Liver (tissue), 9 donors: Measurements from ENCODE around the gene MAPKAPK3. TPM values are rescaled to one million over a fixed set of nuclear protein-coding genes. Genes with fewer than 3 reads are reported as not detected.

Experiments
- DNase-seq: peaks from one replicate; pipeline ENCODE4 v3.0.0-alpha.2; 2017; ENCODE audit warnings: low spot score
- H3K27ac ChIP-seq, 2 donors: one replicate each; pipeline ENCODE4 v1.7.0; 2013; ENCODE audit warnings: inconsistent platforms in 2 of 2, low read length in 2 of 2, control low read depth in 1 of 2, low read depth in 1 of 2, mild to moderate bottlenecking in 1 of 2
- H3K27me3 ChIP-seq, 4 donors: one replicate each; pipeline versions ENCODE4 v1.6.1 to v1.7.0; 2013; ENCODE audit warnings: low read length in 3 of 4, inconsistent platforms in 1 of 4, mild to moderate bottlenecking in 1 of 4, moderate library complexity in 1 of 4; ENCODE audit not compliant: control insufficient read depth in 4 of 4, insufficient read depth in 4 of 4
- H3K36me3 ChIP-seq, 4 donors: one replicate each; pipeline versions ENCODE4 v1.6.1 to v1.7.0; 2013; ENCODE audit warnings: low read length in 3 of 4, mild to moderate bottlenecking in 3 of 4, low read depth in 1 of 4, moderate library complexity in 1 of 4; ENCODE audit not compliant: control insufficient read depth in 4 of 4, insufficient read depth in 3 of 4
- H3K4me1 ChIP-seq, 4 donors: one replicate each; pipeline versions ENCODE4 v1.6.1 to v1.7.0; 2013; ENCODE audit warnings: low read length in 3 of 4, mild to moderate bottlenecking in 3 of 4, moderate library complexity in 1 of 4; ENCODE audit not compliant: control insufficient read depth in 4 of 4, insufficient read depth in 4 of 4
- H3K4me3 ChIP-seq, 3 donors: one replicate each; pipeline versions ENCODE4 v1.6.1 to v1.7.0; 2013; ENCODE audit warnings: low read length in 3 of 3, control low read depth in 1 of 3, low read depth in 1 of 3, mild to moderate bottlenecking in 1 of 3
- H3K9ac ChIP-seq, 2 donors: one replicate each; pipeline ENCODE4 v1.7.0; 2013; ENCODE audit warnings: low read length in 2 of 2, mild to moderate bottlenecking in 2 of 2, moderate library complexity in 2 of 2, control low read depth in 1 of 2, low read depth in 1 of 2
- H3K9me3 ChIP-seq, 4 donors: one replicate each; pipeline versions ENCODE4 v1.6.1 to v1.7.0; 2013; ENCODE audit warnings: low read length in 3 of 4; ENCODE audit not compliant: control insufficient read depth in 4 of 4
- ATF3 ChIP-seq: IDR thresholded peaks from 2 replicates; pipeline ENCODE4 v1.6.1; 2016; ENCODE audit warnings: antibody characterized with exemption
- EGR1 ChIP-seq, 2 donors: IDR thresholded peaks; 2 replicates each; pipeline ENCODE4 v1.6.1; 2016 to 2018; ENCODE audit warnings: antibody characterized with exemption in 2 of 2, low read depth in 2 of 2
- FOXA1 ChIP-seq: IDR thresholded peaks from 2 replicates; pipeline ENCODE4 v1.6.1; 2016; ENCODE audit warnings: antibody characterized with exemption
- FOXA2 ChIP-seq: IDR thresholded peaks from 2 replicates; pipeline ENCODE4 v1.6.1; 2016; ENCODE audit warnings: antibody characterized with exemption
- GABPA ChIP-seq, 2 donors: IDR thresholded peaks in 1 of 2; conservative IDR thresholded peaks in 1 of 2; 2 replicates each; pipeline ENCODE4 v1.6.1; 2016; ENCODE audit warnings: antibody characterized with exemption in 2 of 2, mild to moderate bottlenecking in 1 of 2, moderate library complexity in 1 of 2
- HNF4A ChIP-seq, 2 donors: conservative IDR thresholded peaks; 2 replicates each; pipeline ENCODE4 v1.6.1; 2016; ENCODE audit warnings: antibody characterized with exemption in 2 of 2, mild to moderate bottlenecking in 2 of 2
- HNF4G ChIP-seq: IDR thresholded peaks from 2 replicates; pipeline ENCODE4 v1.6.1; 2016; ENCODE audit warnings: antibody characterized with exemption
- JUND ChIP-seq, 2 donors: IDR thresholded peaks; 2 replicates each; pipeline ENCODE4 v1.6.1; 2016; ENCODE audit warnings: antibody characterized with exemption in 2 of 2
- MAX ChIP-seq: IDR thresholded peaks from 2 replicates; pipeline ENCODE4 v1.6.1; 2016; ENCODE audit warnings: antibody characterized with exemption
- NR2F2 ChIP-seq: IDR thresholded peaks from 2 replicates; pipeline ENCODE4 v1.6.1; 2016; ENCODE audit warnings: antibody characterized with exemption
- RAD21 ChIP-seq, 2 donors: IDR thresholded peaks; 2 replicates each; pipeline ENCODE4 v1.6.1; 2016; ENCODE audit warnings: antibody characterized with exemption in 2 of 2, mild to moderate bottlenecking in 2 of 2
- REST ChIP-seq: IDR thresholded peaks from 2 replicates; pipeline ENCODE4 v1.6.1; 2016; ENCODE audit warnings: antibody characterized with exemption, mild to moderate bottlenecking
- RXRA ChIP-seq, 2 donors: IDR thresholded peaks; 2 replicates each; pipeline ENCODE4 v1.6.1; 2017 to 2018; ENCODE audit warnings: antibody characterized with exemption in 2 of 2, mild to moderate bottlenecking in 1 of 2
- SP1 ChIP-seq: IDR thresholded peaks from 2 replicates; pipeline ENCODE4 v1.6.1; 2018; ENCODE audit warnings: antibody characterized with exemption, mild to moderate bottlenecking
- TAF1 ChIP-seq: conservative IDR thresholded peaks from 2 replicates; pipeline ENCODE4 v1.6.1; 2016; ENCODE audit warnings: antibody characterized with exemption, mild to moderate bottlenecking
- YY1 ChIP-seq: IDR thresholded peaks from 2 replicates; pipeline ENCODE4 v1.6.1; 2016; ENCODE audit warnings: antibody characterized with exemption, mild to moderate bottlenecking
- ZBTB33 ChIP-seq: IDR thresholded peaks from 2 replicates; pipeline ENCODE4 v1.6.1; 2016; ENCODE audit warnings: antibody characterized with exemption
- whole genome bisulfite sequencing: extraction: QIAGEN DNeasy Blood & Tissue Kit; methylation state at CpG from one replicate; pipeline ENCODE4 v1.1.7; 2013; 5-methylcytosine and 5-hydroxymethylcytosine counted together
- polyA plus RNA-seq, 2 donors: library from polyadenylated mRNA; stranded (reverse) in 1 of 2; unstranded in 1 of 2; fragments of 200-250 nt in 1 of 2; fragments of >200 nt in 1 of 2; fragmentation: Nextera tagmentation in 1 of 2; extraction: Ambion mirVana in 1 of 2; gene quantifications; one replicate each; pipeline versions ENCODE4 v1.2.1 to v1.2.3, GENCODE V29; 2013 to 2015
- total RNA-seq, 2 donors: library from RNA; depleted of rRNA; stranded (reverse); fragments of >200 nt; gene quantifications; one replicate each; pipeline ENCODE4 v1.2.3, GENCODE V29; 2014
- TF ChIP-seq, protein P1 (sequence below): fragments of 150-350 bp; IDR thresholded peaks from 2 replicates; pipeline ENCODE4 v1.5.1; 2017; ENCODE audit warnings: improper control_type of control experiment, low read depth, low read length; ENCODE audit not compliant: missing input control
- donor health status: healthy.
- donor health status: healthy.
- donor health status: healthy.
- donor health status: healthy.
- donor health status: healthy.

MAPKAPK3 gene
- total and polyA plus RNA-seq, 4 donors = 13.9 to 32.9 (median 19.0) TPM

GRCh38 chr3:50672656-50673055 is 55.7 kb downstream of the MAPKAPK3 start:
- H3K9ac ChIP-seq = no peak overlapping the region
- no peak overlapping the region for H3K27ac ChIP-seq
- peaks cover 0 to 25% (median 9%) of the 10 kb centered on the region in 4 donors for H3K27me3 ChIP-seq
- no peak for DNase-seq
- no peaks in the 10 kb centered on the region for H3K9me3 ChIP-seq
- H3K36me3 ChIP-seq = no peaks in the 10 kb centered on the region
- peaks cover 4 to 12% (median 10%) of the 10 kb centered on the region in 4 donors for H3K4me1 ChIP-seq
- 81% methylated on average over 3 of the region's 3 CpGs for WGBS
- H3K4me3 ChIP-seq = no peak overlapping the region
- TF ChIP-seq HNF4A (conservative IDR thresholded peaks at IDR 0.05) (no peak), SP1 (no peak)
- TF ChIP-seq, protein P1, sequence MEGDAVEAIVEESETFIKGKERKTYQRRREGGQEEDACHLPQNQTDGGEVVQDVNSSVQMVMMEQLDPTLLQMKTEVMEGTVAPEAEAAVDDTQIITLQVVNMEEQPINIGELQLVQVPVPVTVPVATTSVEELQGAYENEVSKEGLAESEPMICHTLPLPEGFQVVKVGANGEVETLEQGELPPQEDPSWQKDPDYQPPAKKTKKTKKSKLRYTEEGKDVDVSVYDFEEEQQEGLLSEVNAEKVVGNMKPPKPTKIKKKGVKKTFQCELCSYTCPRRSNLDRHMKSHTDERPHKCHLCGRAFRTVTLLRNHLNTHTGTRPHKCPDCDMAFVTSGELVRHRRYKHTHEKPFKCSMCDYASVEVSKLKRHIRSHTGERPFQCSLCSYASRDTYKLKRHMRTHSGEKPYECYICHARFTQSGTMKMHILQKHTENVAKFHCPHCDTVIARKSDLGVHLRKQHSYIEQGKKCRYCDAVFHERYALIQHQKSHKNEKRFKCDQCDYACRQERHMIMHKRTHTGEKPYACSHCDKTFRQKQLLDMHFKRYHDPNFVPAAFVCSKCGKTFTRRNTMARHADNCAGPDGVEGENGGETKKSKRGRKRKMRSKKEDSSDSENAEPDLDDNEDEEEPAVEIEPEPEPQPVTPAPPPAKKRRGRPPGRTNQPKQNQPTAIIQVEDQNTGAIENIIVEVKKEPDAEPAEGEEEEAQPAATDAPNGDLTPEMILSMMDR = no peak

- Histone ChIP-seq H3K27me3 (peaks cover 0 to 25% (median 12%) of the 10 kb centered on the region in 4 donors), H3K4me3 (no peak overlapping the region), H3K4me1 (peaks cover 4 to 12% (median 10%) of the 10 kb centered on the region in 4 donors), H3K36me3 (no peaks in the 10 kb centered on the region), H3K9me3 (no peaks in the 10 kb centered on the region), H3K27ac (no peak overlapping the region), H3K9ac (no peak overlapping the region)
- TF ChIP-seq NR2F2 (no peak), HNF4G (no peak), SP1 (no peak), MAX (no peak), FOXA2 (no peak), ZBTB33 (no peak), REST (no peak), RAD21 (IDR thresholded peaks at IDR 0.05) (no peak), FOXA1 (no peak), TAF1 (no peak), JUND (IDR thresholded peaks at IDR 0.05) (no peak), GABPA (IDR thresholded peaks at IDR 0.05 in 1 of 2, conservative IDR thresholded peaks at IDR 0.05 in 1 of 2) (no peak), EGR1 (IDR thresholded peaks at IDR 0.05; ENCODE audit: low read depth in 2 of 2) (no peak), HNF4A (conservative IDR thresholded peaks at IDR 0.05) (no peak), ATF3 (no peak), RXRA (IDR thresholded peaks at IDR 0.05) (no peak), YY1 (no peak)
- TF ChIP-seq, protein P1 = no peak
- DNase-seq = no peak
- WGBS = 40% methylated on average over 3 of the region's 3 CpGs
These were observed 57.0 kb downstream of the MAPKAPK3 start for GRCh38 chr3:50673931-50674330.
